HAP-1 (cell line): Measurements from ENCODE around the gene FOXS1.
"Not testable (repeated sequence)": the region's sequence is repeated elsewhere in the genome, so short reads cannot be mapped to it uniquely, and the experiment has no call there.

Source experiments
- DNase-seq, 2 experiments: peaks; one replicate each; pipeline ENCODE4 v3.0.0-alpha.2; 2016 to 2020; ENCODE audit warnings: low spot score in 2 of 2
- H3K27me3 ChIP-seq: fragments of 250-450 bp; sonication (Bioruptor Pico); 2 replicates; pipeline ENCODE4 v1.5.1; 2020; ENCODE audit warnings: low read depth, mild to moderate bottlenecking, moderate library complexity
- H3K36me3 ChIP-seq: fragments of 250-450 bp; sonication (Bioruptor Pico); replicated peaks from 2 replicates; pipeline ENCODE4 v1.5.1; 2020; ENCODE audit warnings: mild to moderate bottlenecking
- H3K4me1 ChIP-seq: fragments of 250-450 bp; sonication (Bioruptor Pico); 2 replicates; pipeline ENCODE4 v1.5.1; 2020; ENCODE audit warnings: mild to moderate bottlenecking
- H3K4me3 ChIP-seq: fragments of 250-450 bp; sonication (Bioruptor Pico); 2 replicates; pipeline ENCODE4 v1.5.1; 2020; ENCODE audit warnings: mild to moderate bottlenecking, moderate library complexity
- H3K9me3 ChIP-seq: fragments of 250-450 bp; sonication (Bioruptor Pico); 2 replicates; pipeline ENCODE4 v1.5.1; 2020; ENCODE audit warnings: mild to moderate bottlenecking, moderate library complexity
- in situ Hi-C: fragments of 300-500 bp; cut with MboI; formaldehyde crosslinking; loops from 3 replicates; pipeline ENCODE4 v1.14.3; 2020; ENCODE audit warnings: low sequenced_read_pairs, inconsistent platforms, mixed read lengths

The FOXS1 gene

DNA sequence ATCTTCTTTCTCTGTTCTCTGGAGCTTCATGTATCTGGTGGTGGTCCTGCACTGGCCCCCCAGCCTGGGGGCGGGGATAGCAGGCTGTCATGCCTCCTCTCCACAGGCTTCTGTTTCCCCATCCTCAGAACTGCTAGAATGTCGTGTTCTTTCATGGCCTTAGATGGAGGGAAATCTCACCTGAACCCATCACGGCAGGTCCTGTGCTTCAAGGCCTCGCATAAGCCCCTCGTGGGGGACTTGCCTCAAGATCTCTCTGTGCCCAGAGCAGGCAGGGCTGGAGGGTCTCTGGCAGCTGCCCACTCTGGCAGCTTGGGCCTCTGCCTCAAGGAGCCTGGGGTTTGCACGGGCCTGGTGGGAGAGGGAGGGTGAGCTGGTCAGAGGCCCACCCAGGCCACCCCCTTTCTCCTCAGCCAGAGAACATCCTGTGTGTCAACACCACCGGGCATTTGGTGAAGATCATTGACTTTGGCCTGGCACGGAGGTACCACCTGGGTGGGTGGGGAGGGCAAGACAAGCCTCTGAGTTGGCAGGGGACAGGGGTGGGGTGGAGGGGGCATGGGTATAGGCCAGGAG lies 14.9 kb downstream of the FOXS1 start:
- in situ Hi-C loops, result no loop called here
- Histone ChIP-seq H3K4me3 (no peak overlapping the region), H3K9me3 (no peaks in the 10 kb centered on the region), H3K4me1 (no peaks in the 10 kb centered on the region), H3K36me3 (no peaks in the 10 kb centered on the region), H3K27me3 (no peaks in the 10 kb centered on the region)
- DNase-seq, result no peak

DNA sequence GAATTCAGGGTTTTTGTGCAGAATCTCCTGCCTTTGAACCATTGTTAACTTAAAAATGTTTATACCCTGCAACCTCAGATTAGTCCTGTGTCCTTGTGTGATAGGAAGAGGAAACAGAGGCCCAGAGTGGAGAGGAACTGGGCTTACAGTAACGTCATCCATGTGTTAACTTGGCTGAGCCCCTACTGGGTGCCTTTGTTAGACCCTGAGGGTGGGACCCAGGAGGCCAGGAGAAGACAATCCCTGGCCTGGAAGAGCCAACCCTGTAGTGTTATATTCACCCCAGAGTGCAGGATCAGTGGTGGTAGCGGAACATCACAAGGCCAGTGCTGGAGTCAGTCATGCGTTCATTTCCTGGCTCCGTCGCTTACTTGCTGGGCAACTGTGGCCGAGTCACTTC lies 15.7 kb downstream of the FOXS1 start:
- no peak for DNase-seq
- no peaks in the 10 kb centered on the region for H3K4me1 ChIP-seq
- in situ Hi-C loops, result loop anchor here (10.0 kb wide), 2 partner anchors 125 to 825 kb away; partner anchors contain the start of gene PDRG1
- no peaks in the 10 kb centered on the region for H3K9me3 ChIP-seq
- no peaks in the 10 kb centered on the region for H3K36me3 ChIP-seq
- H3K4me3 ChIP-seq, result no peak overlapping the region
- no peaks in the 10 kb centered on the region for H3K27me3 ChIP-seq

DNA sequence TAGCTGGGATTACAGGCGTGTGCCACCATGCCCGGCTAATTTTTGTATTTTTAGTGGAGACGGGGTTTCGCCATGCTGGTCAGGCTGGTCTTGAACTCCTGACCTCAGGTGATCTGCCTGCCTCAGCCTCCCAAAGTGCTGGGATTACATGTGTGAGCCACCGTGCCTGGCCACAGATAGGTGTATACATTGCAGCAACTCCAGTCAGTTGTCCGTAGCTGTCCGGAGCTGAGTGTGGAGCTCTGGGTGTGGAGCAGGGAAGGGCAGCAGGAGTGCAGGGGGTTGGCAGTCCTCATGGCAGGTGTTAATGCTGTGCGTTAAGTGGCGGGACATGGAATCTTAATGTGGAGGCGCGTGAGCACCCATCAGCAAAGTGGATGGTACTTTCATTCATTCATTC lies 17.4 kb downstream of the FOXS1 start:
- H3K9me3 ChIP-seq, H3K4me3 ChIP-seq, H3K4me1 ChIP-seq, H3K36me3 ChIP-seq, DNase-seq, H3K27me3 ChIP-seq: not testable (repeated sequence)
- in situ Hi-C loops, result loop anchor here (10.0 kb wide), 2 partner anchors 127 to 827 kb away; partner anchors contain the start of gene PDRG1

DNA sequence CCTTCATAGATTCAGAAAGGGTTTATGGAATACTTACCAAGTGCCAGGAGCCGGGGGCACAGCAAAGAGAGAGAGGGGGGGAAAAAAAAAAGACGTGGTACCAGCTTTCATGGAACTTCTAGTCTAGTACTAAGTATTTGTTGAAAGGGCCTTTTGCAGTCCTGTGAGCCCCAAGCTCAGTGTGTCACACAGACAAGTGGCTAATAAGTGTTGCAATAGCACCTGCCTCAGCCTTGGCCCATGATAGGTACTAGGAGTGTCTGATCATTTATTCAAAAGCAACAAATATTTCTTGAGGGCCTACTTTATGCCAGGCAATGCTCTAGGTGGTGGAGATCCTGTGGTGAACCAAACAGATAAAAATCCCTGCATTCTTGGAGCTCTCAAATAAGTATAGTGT lies 18.3 kb downstream of the FOXS1 start:
- no peak for DNase-seq
- H3K36me3 ChIP-seq, result no peaks in the 10 kb centered on the region
- H3K4me3 ChIP-seq, result no peak overlapping the region
- H3K27me3 ChIP-seq, result no peaks in the 10 kb centered on the region
- no peaks in the 10 kb centered on the region for H3K9me3 ChIP-seq
- peaks cover 2% of the 10 kb centered on the region; the same call in 1 of the 2 replicates for H3K4me1 ChIP-seq
- in situ Hi-C loops, result loop anchor here (10.0 kb wide), 2 partner anchors 128 to 828 kb away; partner anchors contain the start of gene PDRG1

DNA sequence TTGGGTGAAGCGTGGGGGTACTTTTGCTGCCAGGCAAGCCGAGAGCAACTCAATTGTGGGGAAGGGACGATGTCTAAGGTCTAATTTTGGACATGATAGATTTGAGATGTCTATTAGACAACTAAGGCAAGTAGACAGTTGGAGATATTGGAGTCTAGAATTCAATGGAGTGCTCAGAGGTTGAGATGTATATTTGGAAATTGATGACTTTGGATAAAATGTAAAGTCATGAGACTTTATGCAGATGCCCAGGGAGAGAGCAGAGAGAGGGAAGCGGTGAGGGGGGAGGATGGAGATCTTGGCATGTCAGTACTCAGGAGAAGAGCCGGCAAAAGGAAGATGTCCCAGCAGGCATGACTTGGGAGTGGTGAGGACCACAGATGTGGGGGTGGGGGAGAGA lies 19.3 kb downstream of the FOXS1 start:
- in situ Hi-C loops, result loop anchor here (10.0 kb wide), 2 partner anchors 129 to 829 kb away; partner anchors contain the start of gene PDRG1
- H3K4me3 ChIP-seq, result no peak overlapping the region
- no peaks in the 10 kb centered on the region for H3K36me3 ChIP-seq
- no peak for DNase-seq
- no peaks in the 10 kb centered on the region for H3K27me3 ChIP-seq
- peaks cover 2% of the 10 kb centered on the region; the same call in 1 of the 2 replicates for H3K4me1 ChIP-seq
- H3K9me3 ChIP-seq, result no peaks in the 10 kb centered on the region

DNA sequence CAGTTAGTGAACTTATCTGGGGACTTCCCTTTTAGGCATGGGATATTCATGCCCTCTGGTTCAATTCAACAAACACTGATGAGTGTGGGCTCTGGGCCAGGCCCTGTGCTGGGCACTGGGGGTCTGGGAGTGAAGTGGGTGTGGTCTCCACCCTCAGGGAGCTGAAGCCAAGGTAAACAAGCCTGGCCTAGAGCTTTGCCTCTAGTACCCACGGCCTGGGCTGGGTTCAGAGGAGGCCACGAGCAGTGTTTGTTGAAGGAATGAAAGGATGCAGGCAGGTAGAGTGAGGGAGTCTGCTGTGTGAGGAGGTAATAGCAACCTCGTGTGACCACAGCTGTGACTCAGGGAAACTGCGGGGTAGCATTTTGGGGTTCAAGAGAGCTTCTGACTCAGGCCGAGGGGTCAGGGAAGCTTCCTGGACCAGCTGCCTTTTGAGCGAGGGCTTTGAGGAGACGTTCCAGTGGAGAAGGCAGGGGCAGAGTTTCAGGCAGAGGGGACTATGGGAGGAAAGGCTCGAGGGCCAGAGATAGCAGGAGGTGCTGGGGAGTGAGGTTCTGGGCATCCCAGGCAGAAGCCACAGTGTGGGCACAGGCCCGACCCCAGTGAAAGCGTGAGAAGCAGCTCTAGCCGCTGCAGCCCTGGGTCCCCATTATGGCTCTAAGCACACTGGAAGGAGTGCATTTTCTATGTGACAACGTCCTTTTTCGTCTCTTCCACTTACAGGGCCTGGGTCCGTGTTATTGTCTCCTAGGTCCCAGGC lies 20.7 kb downstream of the FOXS1 start:
- in situ Hi-C loops, result loop anchor here (5.0 to 10.0 kb wide), 3 partner anchors 130 to 830 kb away; partner anchors contain the start of gene PDRG1

DNA sequence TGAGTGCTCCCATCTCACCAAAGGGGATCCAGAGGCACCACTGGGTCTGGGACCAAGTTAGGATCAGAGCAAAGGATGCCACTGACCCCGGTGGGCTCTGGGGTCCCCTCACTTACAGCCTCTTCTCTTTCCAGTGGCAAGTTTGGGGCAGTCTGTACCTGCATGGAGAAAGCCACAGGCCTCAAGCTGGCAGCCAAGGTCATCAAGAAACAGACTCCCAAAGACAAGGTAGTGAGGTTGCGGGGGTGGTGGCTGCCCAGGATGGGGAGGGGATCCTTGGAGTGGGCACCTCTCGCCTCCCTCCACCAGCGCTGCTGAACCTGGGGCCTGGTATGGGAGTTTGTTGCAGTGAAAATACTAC lies 21.3 kb downstream of the FOXS1 start:
- Histone ChIP-seq H3K9me3 (no peaks in the 10 kb centered on the region), H3K36me3 (no peaks in the 10 kb centered on the region), H3K4me3 (no peak overlapping the region), H3K4me1 (peaks cover 2% of the 10 kb centered on the region; the same call in 1 of the 2 replicates), H3K27me3 (no peaks in the 10 kb centered on the region)
- DNase-seq, result no peak
- in situ Hi-C loops, result loop anchor here (5.0 to 10.0 kb wide), 3 partner anchors 131 to 831 kb away; partner anchors contain the start of gene PDRG1

More for the DNA sequence above, 20.7 kb downstream of the FOXS1 start:
- H3K9me3 ChIP-seq, result no peaks in the 10 kb centered on the region
- peaks cover 2% of the 10 kb centered on the region; the same call in 1 of the 2 replicates for H3K4me1 ChIP-seq
- no peak for DNase-seq
- no peak overlapping the region for H3K4me3 ChIP-seq
- no peaks in the 10 kb centered on the region for H3K27me3 ChIP-seq
- no peaks in the 10 kb centered on the region for H3K36me3 ChIP-seq

DNA sequence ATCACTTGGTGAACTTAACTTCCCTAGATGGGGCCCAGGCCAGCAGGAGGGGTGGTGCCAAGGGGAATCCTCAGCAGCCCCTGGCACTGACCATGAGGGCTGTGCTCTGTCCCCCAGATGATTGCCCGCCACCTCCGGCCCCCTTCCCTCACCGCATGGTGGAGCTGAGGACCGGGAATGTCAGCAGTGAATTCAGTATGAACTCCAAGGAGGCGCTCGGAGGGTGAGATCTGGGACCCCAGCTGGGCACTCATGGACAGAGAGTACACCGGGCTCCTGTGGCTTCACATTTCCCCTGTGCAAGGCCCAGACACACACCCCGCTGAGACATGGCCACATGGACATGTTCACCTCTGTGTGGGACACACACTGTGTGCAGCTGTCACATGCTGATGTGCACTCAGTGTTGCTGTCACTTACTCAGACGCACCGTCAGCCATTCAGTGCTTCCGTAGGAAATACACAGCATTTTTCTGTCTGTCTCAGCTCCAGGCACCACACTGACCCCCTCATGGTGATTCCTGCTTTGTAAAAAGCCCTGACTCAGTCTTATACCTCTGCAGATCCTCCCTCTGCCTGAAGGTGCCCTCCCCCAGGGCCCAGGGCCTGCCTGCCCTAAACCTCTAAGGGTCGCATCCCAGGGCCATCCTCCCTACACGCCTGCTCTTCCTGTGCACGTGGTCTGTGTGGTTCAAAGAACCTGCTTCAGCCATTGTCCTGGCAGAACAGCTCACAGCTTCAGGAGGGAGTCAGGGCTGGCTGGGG lies 21.9 kb downstream of the FOXS1 start:
- H3K4me3 ChIP-seq, result no peak overlapping the region

DNA sequence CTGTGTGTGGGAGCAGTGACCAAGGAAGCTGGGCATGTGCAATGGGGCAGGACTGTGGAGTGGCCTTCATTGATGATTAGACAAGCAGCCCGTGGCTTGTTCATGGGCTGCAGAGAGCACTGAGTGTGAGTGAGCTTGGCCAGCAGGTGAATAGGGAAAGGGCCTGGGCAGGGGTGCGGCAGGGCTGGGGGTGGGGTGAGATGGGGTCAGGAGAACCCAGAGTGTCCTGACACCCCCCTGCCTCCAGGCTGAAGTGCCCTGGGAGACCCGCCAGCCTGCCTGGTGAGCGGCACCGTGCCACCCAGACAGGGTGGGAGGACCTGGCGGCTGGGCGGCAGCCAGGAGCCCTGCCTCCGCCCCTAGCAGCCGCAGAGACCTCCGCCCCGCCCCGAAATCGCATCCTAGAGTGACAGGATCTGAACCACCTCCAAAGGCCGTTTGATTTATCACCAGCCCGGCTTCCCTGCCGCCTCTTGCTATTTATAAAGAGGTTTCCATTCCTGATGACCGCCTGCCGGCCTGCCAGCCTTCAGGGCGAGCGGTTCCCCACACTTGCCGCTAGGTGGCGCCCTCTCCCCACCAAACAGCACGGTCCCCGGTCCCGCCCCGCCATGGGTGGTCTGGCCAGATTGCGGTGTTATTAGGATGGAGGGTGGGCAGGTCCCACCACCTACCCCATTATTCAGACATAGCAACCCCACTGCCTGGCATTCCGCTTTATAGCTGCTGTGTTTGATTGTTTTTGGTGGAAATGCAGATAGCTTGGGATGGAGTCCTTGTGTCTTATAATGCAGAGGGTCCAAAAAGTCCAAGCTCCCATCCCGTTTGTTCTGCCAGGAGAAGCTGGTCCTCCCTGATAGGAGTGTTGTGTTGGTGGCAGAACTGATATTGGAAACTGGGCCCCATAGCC lies 22.7 kb downstream of the FOXS1 start:
- DNase-seq, result peak; percentile 65 to 89
- no peaks in the 10 kb centered on the region for H3K9me3 ChIP-seq
- no peaks in the 10 kb centered on the region for H3K27me3 ChIP-seq
- H3K4me3 ChIP-seq, result peak overlapping the region; percentile 1; the same call in 1 of the 2 replicates
- no peaks in the 10 kb centered on the region for H3K36me3 ChIP-seq
- H3K4me1 ChIP-seq, result peaks cover 2% of the 10 kb centered on the region; the same call in 1 of the 2 replicates
- in situ Hi-C loops, result loop anchor here (5.0 to 10.0 kb wide), 3 partner anchors 132 to 832 kb away; partner anchors contain the start of gene PDRG1

More for the DNA sequence above, 21.9 kb downstream of the FOXS1 start:
- DNase-seq, result no peak
- H3K4me1 ChIP-seq, result peaks cover 2% of the 10 kb centered on the region; the same call in 1 of the 2 replicates
- no peaks in the 10 kb centered on the region for H3K27me3 ChIP-seq
- H3K36me3 ChIP-seq, result no peaks in the 10 kb centered on the region
- in situ Hi-C loops, result loop anchor here (5.0 to 10.0 kb wide), 3 partner anchors 131 to 831 kb away; partner anchors contain the start of gene PDRG1
- no peaks in the 10 kb centered on the region for H3K9me3 ChIP-seq

DNA sequence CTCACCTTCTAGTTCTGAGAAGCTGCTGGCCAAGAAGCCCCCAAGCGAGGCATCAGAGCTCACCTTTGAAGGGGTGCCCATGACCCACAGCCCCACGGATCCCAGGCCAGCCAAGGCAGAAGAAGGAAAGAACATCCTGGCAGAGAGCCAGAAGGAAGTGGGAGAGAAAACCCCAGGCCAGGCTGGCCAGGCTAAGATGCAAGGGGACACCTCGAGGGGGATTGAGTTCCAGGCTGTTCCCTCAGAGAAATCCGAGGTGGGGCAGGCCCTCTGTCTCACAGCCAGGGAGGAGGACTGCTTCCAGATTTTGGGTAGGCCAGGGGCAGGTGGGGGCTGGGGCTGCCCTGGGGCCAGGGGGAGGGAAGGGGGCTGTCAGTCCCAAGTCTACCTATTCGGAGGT lies 24.0 kb downstream of the FOXS1 start:
- Histone ChIP-seq H3K4me1 (peaks cover 2% of the 10 kb centered on the region; the same call in 1 of the 2 replicates), H3K4me3 (no peak overlapping the region), H3K36me3 (no peaks in the 10 kb centered on the region), H3K9me3 (no peaks in the 10 kb centered on the region; the same call in 1 of the 2 replicates), H3K27me3 (no peaks in the 10 kb centered on the region)
- in situ Hi-C loops, result loop anchor here (5.0 to 10.0 kb wide), 3 partner anchors 133 to 833 kb away; partner anchors contain the start of gene PDRG1
- DNase-seq, result no peak

DNA sequence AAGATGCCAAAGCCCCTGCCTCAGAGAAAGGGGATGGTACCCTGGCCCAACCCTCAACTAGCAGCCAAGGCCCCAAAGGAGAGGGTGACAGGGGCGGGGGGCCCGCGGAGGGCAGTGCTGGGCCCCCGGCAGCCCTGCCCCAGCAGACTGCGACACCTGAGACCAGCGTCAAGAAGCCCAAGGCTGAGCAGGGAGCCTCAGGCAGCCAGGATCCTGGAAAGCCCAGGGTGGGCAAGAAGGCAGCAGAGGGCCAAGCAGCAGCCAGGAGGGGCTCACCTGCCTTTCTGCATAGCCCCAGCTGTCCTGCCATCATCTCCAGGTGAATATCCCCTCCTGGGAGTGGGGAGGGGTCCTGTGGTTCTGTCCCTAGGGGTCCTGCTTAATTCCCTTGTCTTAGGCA lies 25.2 kb downstream of the FOXS1 start:
- H3K4me3 ChIP-seq, result no peak overlapping the region
- H3K27me3 ChIP-seq, result no peaks in the 10 kb centered on the region
- no peak for DNase-seq
- H3K36me3 ChIP-seq, result no peaks in the 10 kb centered on the region
- no peaks in the 10 kb centered on the region; the same call in 1 of the 2 replicates for H3K9me3 ChIP-seq
- in situ Hi-C loops, result loop anchor here (5.0 to 10.0 kb wide), 3 partner anchors 135 to 835 kb away; partner anchors contain the start of gene PDRG1
- H3K4me1 ChIP-seq, result peaks cover 2% of the 10 kb centered on the region; the same call in 1 of the 2 replicates

DNA sequence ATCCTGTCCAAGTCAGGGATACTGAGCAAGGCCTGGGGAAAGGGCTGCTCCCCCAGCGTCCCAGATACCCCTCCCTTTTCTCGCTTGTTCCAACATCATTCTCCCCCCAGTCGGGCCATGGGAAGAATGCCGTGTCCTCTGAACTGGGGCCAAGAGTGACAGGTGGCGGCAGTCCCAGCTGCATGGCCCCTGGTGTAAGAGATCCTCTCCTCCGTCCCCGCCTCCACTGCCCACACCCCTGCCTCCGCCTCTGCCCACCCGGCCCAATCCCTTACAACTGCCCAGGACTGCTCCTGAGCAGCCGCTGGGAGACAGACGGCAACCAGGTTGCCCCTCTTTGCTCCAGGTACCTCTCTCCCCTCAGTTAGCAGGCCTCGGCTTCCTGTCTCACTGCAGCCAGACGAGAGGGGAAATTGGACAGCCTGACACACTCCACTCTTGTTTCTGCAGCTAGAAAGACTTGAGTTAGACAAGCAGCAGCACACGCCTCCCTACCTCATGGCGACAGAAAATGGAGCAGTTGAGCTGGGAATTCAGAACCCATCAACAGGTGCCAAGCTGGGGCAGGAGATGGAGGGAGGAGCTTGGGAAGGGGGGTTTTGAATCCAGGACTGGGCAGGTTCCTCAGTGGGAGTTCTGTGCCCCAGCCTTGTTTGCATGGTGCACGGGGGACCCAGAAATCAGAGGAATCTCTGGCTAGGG lies 26.2 kb downstream of the FOXS1 start, which contains the start of gene MYLK2:
Gene MYLK2 (plus strand): TSS at position 274 of the 702 bp plus-strand sequence. CDS start 225 bp downstream, at position 499.
- Histone ChIP-seq H3K9me3 (no peaks in the 10 kb centered on the region; the same call in 1 of the 2 replicates), H3K27me3 (no peaks in the 10 kb centered on the region), H3K4me3 (no peak within 1 kb of the TSS), H3K36me3 (no peaks in the 10 kb centered on the region), H3K4me1 (peaks cover 2% of the 10 kb centered on the region; the same call in 1 of the 2 replicates)
- in situ Hi-C loops, result no loop called here
- no peak for DNase-seq
